Epithelial cell of proximal tubule (primary cell): ENCODE measurements around the gene KIF26B. TPM values are rescaled to one million over a fixed set of nuclear protein-coding genes. Genes with fewer than 3 reads are reported as not detected.

Source experiments
- DNase-seq: peaks from one replicate; pipeline ENCODE4 v3.0.0-alpha.2; 2011; ENCODE audit warnings: low read depth
- H3K4me3 ChIP-seq: 2 replicates; pipeline ENCODE4 v1.5.1; 2011; ENCODE audit warnings: low read depth, mild to moderate bottlenecking, low read length
- CTCF ChIP-seq: conservative IDR thresholded peaks from 2 replicates; pipeline ENCODE4 v1.5.1; 2012; ENCODE audit warnings: low read depth, mild to moderate bottlenecking, low read length
- total RNA-seq: library from RNA; depleted of rRNA; stranded (reverse); fragments of >200 nt; gene quantifications from 2 replicates; pipeline ENCODE4 v1.2.3, GENCODE V29; 2015

The KIF26B gene
- total RNA-seq, 1 donor from 2014 or later, result 2.8 TPM

- TF ChIP-seq CTCF, result no peak
- H3K4me3 ChIP-seq, result no peak overlapping the region
- DNase-seq, result no peak
These were observed 299.3 kb downstream of the KIF26B start for GRCh38 chr1:245454051-245454450.

- TF ChIP-seq CTCF, result no peak
- no peak overlapping the region for H3K4me3 ChIP-seq
- DNase-seq, result no peak
These were observed 302.8 kb downstream of the KIF26B start for GRCh38 chr1:245457562-245457961.

- no peak for DNase-seq
- TF ChIP-seq CTCF, result no peak
- no peak overlapping the region for H3K4me3 ChIP-seq
These were observed 303.4 kb downstream of the KIF26B start for GRCh38 chr1:245458234-245458633.

- no peak for DNase-seq
- no peak overlapping the region for H3K4me3 ChIP-seq
- TF ChIP-seq CTCF, result no peak
These were observed 304.0 kb downstream of the KIF26B start for GRCh38 chr1:245458761-245459174.

- DNase-seq, result no peak
- no peak for TF ChIP-seq CTCF
These were observed 304.8 kb downstream of the KIF26B start for GRCh38 chr1:245459621-245460020.

GRCh38 chr1:245461681-245462080 is 306.9 kb downstream of the KIF26B start:
- no peak overlapping the region for H3K4me3 ChIP-seq
- no peak for DNase-seq
- no peak for TF ChIP-seq CTCF

More at GRCh38 chr1:245459621-245460020, 304.8 kb downstream of the KIF26B start:
- no peak overlapping the region for H3K4me3 ChIP-seq

- H3K4me3 ChIP-seq, result no peak overlapping the region
- DNase-seq, result no peak
- TF ChIP-seq CTCF, result no peak
These were observed 307.4 kb downstream of the KIF26B start for GRCh38 chr1:245462161-245462560.
